Kidney capillary endothelial cell (primary cell): ENCODE measurements around the gene PLCL1.
"Not testable (repeated sequence)": the region's sequence is repeated elsewhere in the genome, so short reads cannot be mapped to it uniquely, and the experiment has no call there.

Source experiments
- DNase-seq: peaks from one replicate; pipeline ENCODE4 v3.0.0-alpha.2; 2018; ENCODE audit warnings: low spot score

Gene PLCL1

GRCh38 chr2:198000417-198000816, 196.0 kb downstream of the PLCL1 start:
- DNase-seq, result no peak

- DNase-seq, result peak; percentile 17
These were observed 199.8 kb downstream of the PLCL1 start for GRCh38 chr2:198004173-198004572.

GRCh38 chr2:198004921-198005829, 200.8 kb downstream of the PLCL1 start:
- no peak for DNase-seq

- DNase-seq, result no peak
These were observed 202.3 kb downstream of the PLCL1 start for GRCh38 chr2:198006733-198007132.

- no peak for DNase-seq
These were observed 203.8 kb downstream of the PLCL1 start for GRCh38 chr2:198008230-198008629.

- DNase-seq, result no peak
These were observed 207.6 kb downstream of the PLCL1 start for GRCh38 chr2:198012025-198012424.

- no peak for DNase-seq
These were observed 211.8 kb downstream of the PLCL1 start for GRCh38 chr2:198016243-198016642.

- no peak for DNase-seq
These were observed 212.7 kb downstream of the PLCL1 start for GRCh38 chr2:198017068-198017467.

- DNase-seq, result no peak
These were observed 224.6 kb downstream of the PLCL1 start for GRCh38 chr2:198028955-198029354.

GRCh38 chr2:198029576-198029975, 225.2 kb downstream of the PLCL1 start:
- DNase-seq, result not testable (repeated sequence)

- DNase-seq, result no peak
These were observed 229.2 kb downstream of the PLCL1 start for GRCh38 chr2:198033626-198034025.

GRCh38 chr2:198036029-198036879, 231.9 kb downstream of the PLCL1 start:
- DNase-seq, result no peak

- DNase-seq, result no peak
These were observed 236.4 kb downstream of the PLCL1 start for GRCh38 chr2:198040835-198041234.

GRCh38 chr2:198042189-198042588, 237.8 kb downstream of the PLCL1 start:
- no peak for DNase-seq

GRCh38 chr2:198044777-198045176, 240.4 kb downstream of the PLCL1 start:
- no peak for DNase-seq

- DNase-seq, result no peak
These were observed 240.8 kb downstream of the PLCL1 start for GRCh38 chr2:198045227-198045626.

- no peak for DNase-seq
These were observed 248.3 kb downstream of the PLCL1 start for GRCh38 chr2:198052741-198053140.

GRCh38 chr2:198053148-198053547, 248.8 kb downstream of the PLCL1 start:
- no peak for DNase-seq

- DNase-seq, result no peak
These were observed 249.4 kb downstream of the PLCL1 start for GRCh38 chr2:198053776-198054175.

- no peak for DNase-seq
These were observed 249.9 kb downstream of the PLCL1 start for GRCh38 chr2:198054299-198054698.

- no peak for DNase-seq
These were observed 251.3 kb downstream of the PLCL1 start for GRCh38 chr2:198055716-198056115.

GRCh38 chr2:198056836-198057235, 252.4 kb downstream of the PLCL1 start:
- DNase-seq, result no peak

GRCh38 chr2:198059800-198060199, 255.4 kb downstream of the PLCL1 start:
- DNase-seq, result no peak
